Activated T-helper 1 cell treated with anti-CD3 and anti-CD28 coated beads, Interleukin-12 subunit alpha, Interleukin-12 subunit beta, Interleukin-2, Interleukin-4 antibody, amounts not matched to agents 30 ng/mL and 10 ng/mL and 1 ng/mL, durations not matched to agents 14 hours and 24 hours and 36 hours (primary cell): ENCODE measurements around the gene ACOT9. TPM values are rescaled to one million over a fixed set of nuclear protein-coding genes. Genes with fewer than 3 reads are reported as not detected.
"Not testable (repeated sequence)": the region's sequence is repeated elsewhere in the genome, so short reads cannot be mapped to it uniquely, and the experiment has no call there.

Experiments
- DNase-seq: peaks from one replicate; pipeline ENCODE4 v3.0.0; 2021; ENCODE audit warnings: low spot score
- H3K27ac Mint-ChIP-seq: one replicate; pipeline ENCODE4 v1.8.0; 2021; ENCODE audit warnings: mild to moderate bottlenecking, mixed read lengths
- H3K27me3 Mint-ChIP-seq: one replicate; pipeline ENCODE4 v1.8.0; 2022; ENCODE audit warnings: mild to moderate bottlenecking, moderate library complexity, mixed read lengths; ENCODE audit not compliant: insufficient read depth
- H3K36me3 Mint-ChIP-seq: one replicate; pipeline ENCODE4 v1.8.0; 2021; ENCODE audit warnings: low read depth, mixed read lengths
- H3K4me1 Mint-ChIP-seq: one replicate; pipeline ENCODE4 v1.8.0; 2021; ENCODE audit warnings: low read depth, mixed read lengths
- H3K4me3 Mint-ChIP-seq: one replicate; pipeline ENCODE4 v1.8.0; 2021; ENCODE audit warnings: mild to moderate bottlenecking, moderate library complexity, mixed read lengths
- H3K9me3 Mint-ChIP-seq: one replicate; pipeline ENCODE4 v1.8.0; 2021; ENCODE audit warnings: mixed read lengths
- intact Hi-C: fragments of 100-400 bp; cut with micrococcal nuclease; formaldehyde crosslinking; loops from one replicate; pipeline ENCODE4 v1.15.1; 2024
- total RNA-seq: library from RNA; stranded (reverse); gene quantifications from 2 replicates; pipeline ENCODE4 v1.2.3, GENCODE V29; 2022

The ACOT9 gene
- total RNA-seq, 1 donor from 2014 or later, result 58.3 TPM

- H3K9me3 Mint-ChIP-seq, result no peaks in the 10 kb centered on the region
These were observed 39.4 kb upstream of the ACOT9 start for GRCh38 chrX:23782455-23782854.

GRCh38 chrX:23779025-23779424 lies 35.9 kb upstream of the ACOT9 start:
- H3K4me1 Mint-ChIP-seq, result peaks cover 21% of the 10 kb centered on the region
- intact Hi-C loops, result no loop called here
- no peak overlapping the region for H3K4me3 Mint-ChIP-seq
- peaks cover 5% of the 10 kb centered on the region for H3K36me3 Mint-ChIP-seq
- H3K9me3 Mint-ChIP-seq, result no peaks in the 10 kb centered on the region
- DNase-seq, result no peak
- H3K27ac Mint-ChIP-seq, result no peak overlapping the region
- H3K27me3 Mint-ChIP-seq, result no peaks in the 10 kb centered on the region

More at GRCh38 chrX:23782455-23782854, 39.4 kb upstream of the ACOT9 start:
- Mint-ChIP-seq H3K4me3 (peak overlapping the region; percentile 97), H3K27ac (peak overlapping the region; percentile 95), H3K4me1 (peaks cover 38% of the 10 kb centered on the region), H3K36me3 (peaks cover 24% of the 10 kb centered on the region), H3K27me3 (no peaks in the 10 kb centered on the region)
- no peak for DNase-seq
- intact Hi-C loops, result loop anchor here (1.0 to 5.0 kb wide), 6 partner anchors 39 to 700 kb away; partner anchors contain the start of gene ACOT9

- Mint-ChIP-seq H3K4me1 (peaks cover 17% of the 10 kb centered on the region), H3K36me3 (no peaks in the 10 kb centered on the region), H3K27me3 (no peaks in the 10 kb centered on the region), H3K4me3 (no peak overlapping the region), H3K27ac (no peak overlapping the region), H3K9me3 (no peaks in the 10 kb centered on the region)
- intact Hi-C loops, result no loop called here
- no peak for DNase-seq
These were observed 33.3 kb upstream of the ACOT9 start for GRCh38 chrX:23776363-23776762.

- Mint-ChIP-seq H3K27me3 (no peaks in the 10 kb centered on the region), H3K4me3 (peak overlapping the region; percentile 73), H3K9me3 (no peaks in the 10 kb centered on the region), H3K27ac (peak overlapping the region; percentile 87), H3K4me1 (peaks cover 12% of the 10 kb centered on the region), H3K36me3 (no peaks in the 10 kb centered on the region)
- peak; percentile 41 for DNase-seq
- intact Hi-C loops, result loop anchor here (1.0 to 2.0 kb wide), 2 partner anchors 8 to 41 kb away; no protein-coding TSS in a partner anchor
These were observed 30.6 kb upstream of the ACOT9 start for GRCh38 chrX:23773601-23774175.

- DNase-seq, H3K27me3 Mint-ChIP-seq, H3K9me3 Mint-ChIP-seq, H3K36me3 Mint-ChIP-seq, H3K4me3 Mint-ChIP-seq, intact Hi-C loops, H3K27ac Mint-ChIP-seq: not testable (repeated sequence)
- H3K4me1 Mint-ChIP-seq, result peaks cover 12% of the 10 kb centered on the region
These were observed 28.0 kb upstream of the ACOT9 start for GRCh38 chrX:23771086-23771485.

- Mint-ChIP-seq H3K27me3 (no peaks in the 10 kb centered on the region), H3K4me1 (peaks cover 12% of the 10 kb centered on the region), H3K27ac (no peak overlapping the region), H3K9me3 (no peaks in the 10 kb centered on the region), H3K4me3 (no peak overlapping the region), H3K36me3 (no peaks in the 10 kb centered on the region)
- intact Hi-C loops, result no loop called here
- no peak for DNase-seq
These were observed 27.1 kb upstream of the ACOT9 start for GRCh38 chrX:23770142-23770541.

GRCh38 chrX:23766650-23767551 lies 23.8 kb upstream of the ACOT9 start:
- Mint-ChIP-seq H3K9me3 (no peaks in the 10 kb centered on the region), H3K27me3 (no peaks in the 10 kb centered on the region), H3K4me1 (no peaks in the 10 kb centered on the region), H3K4me3 (peak overlapping the region; percentile 47), H3K27ac (no peak overlapping the region), H3K36me3 (no peaks in the 10 kb centered on the region)
- intact Hi-C loops, result no loop called here
- no peak for DNase-seq

- Mint-ChIP-seq H3K27ac (no peak overlapping the region), H3K4me1 (no peaks in the 10 kb centered on the region), H3K27me3 (no peaks in the 10 kb centered on the region), H3K4me3 (no peak overlapping the region), H3K36me3 (no peaks in the 10 kb centered on the region), H3K9me3 (no peaks in the 10 kb centered on the region)
- DNase-seq, result no peak
- intact Hi-C loops, result no loop called here
These were observed 22.8 kb upstream of the ACOT9 start for GRCh38 chrX:23765868-23766267.

GRCh38 chrX:23765449-23765848 lies 22.4 kb upstream of the ACOT9 start:
- DNase-seq, result no peak
- Mint-ChIP-seq H3K27ac (no peak overlapping the region), H3K36me3 (no peaks in the 10 kb centered on the region), H3K4me3 (no peak overlapping the region), H3K4me1 (no peaks in the 10 kb centered on the region), H3K9me3 (no peaks in the 10 kb centered on the region), H3K27me3 (no peaks in the 10 kb centered on the region)
- intact Hi-C loops, result no loop called here

- no peaks in the 10 kb centered on the region for H3K27me3 Mint-ChIP-seq
- no peaks in the 10 kb centered on the region for H3K36me3 Mint-ChIP-seq
- H3K27ac Mint-ChIP-seq, result no peak overlapping the region
- no peak overlapping the region for H3K4me3 Mint-ChIP-seq
- H3K4me1 Mint-ChIP-seq, result no peaks in the 10 kb centered on the region
- H3K9me3 Mint-ChIP-seq, result no peaks in the 10 kb centered on the region
- intact Hi-C loops, result no loop called here
- no peak for DNase-seq
These were observed 21.3 kb upstream of the ACOT9 start for GRCh38 chrX:23764188-23764984.

- no peak overlapping the region for H3K4me3 Mint-ChIP-seq
- H3K36me3 Mint-ChIP-seq, result no peaks in the 10 kb centered on the region
- no peaks in the 10 kb centered on the region for H3K27me3 Mint-ChIP-seq
- DNase-seq, result no peak
- peaks cover 5% of the 10 kb centered on the region for H3K4me1 Mint-ChIP-seq
- intact Hi-C loops, result no loop called here
- no peak overlapping the region for H3K27ac Mint-ChIP-seq
- no peaks in the 10 kb centered on the region for H3K9me3 Mint-ChIP-seq
These were observed 16.7 kb upstream of the ACOT9 start for GRCh38 chrX:23759821-23760220.

- H3K36me3 Mint-ChIP-seq, result no peaks in the 10 kb centered on the region
- intact Hi-C loops, result loop anchor here (1.0 to 2.0 kb wide), 2 partner anchors 25 to 146 kb away; no protein-coding TSS in a partner anchor
- DNase-seq, result peak; percentile 44
- peaks cover 5% of the 10 kb centered on the region for H3K4me1 Mint-ChIP-seq
- H3K27ac Mint-ChIP-seq, result no peak overlapping the region
- H3K27me3 Mint-ChIP-seq, result no peaks in the 10 kb centered on the region
- H3K9me3 Mint-ChIP-seq, result no peaks in the 10 kb centered on the region
- H3K4me3 Mint-ChIP-seq, result no peak overlapping the region
These were observed 13.1 kb upstream of the ACOT9 start for GRCh38 chrX:23756165-23756564.

- Mint-ChIP-seq H3K9me3 (no peaks in the 10 kb centered on the region), H3K36me3 (no peaks in the 10 kb centered on the region), H3K4me3 (no peak overlapping the region), H3K4me1 (peaks cover 5% of the 10 kb centered on the region), H3K27me3 (no peaks in the 10 kb centered on the region), H3K27ac (no peak overlapping the region)
- DNase-seq, result no peak
- intact Hi-C loops, result no loop called here
These were observed 11.6 kb upstream of the ACOT9 start for GRCh38 chrX:23754664-23755063.
